Activated T-helper 9 cell treated with anti-CD3 and anti-CD28 coated beads, Interleukin-2, amount 50 U/mL, for 16 hours (primary cell): Measurements from ENCODE around the gene RAB31.
"Not testable (repeated sequence)": the region's sequence is repeated elsewhere in the genome, so short reads cannot be mapped to it uniquely, and the experiment has no call there.

Experiments used
- DNase-seq: peaks from one replicate; pipeline ENCODE4 v3.0.0-alpha.2; 2020; ENCODE audit warnings: low read depth

The RAB31 gene

GRCh38 chr18:9842448-9842847, 134.3 kb downstream of the RAB31 start:
- no peak for DNase-seq

GRCh38 chr18:9845256-9845655, 137.2 kb downstream of the RAB31 start:
- no peak for DNase-seq

- no peak for DNase-seq
These were observed 138.2 kb downstream of the RAB31 start for GRCh38 chr18:9846162-9846925.

GRCh38 chr18:9848170-9848879, 140.2 kb downstream of the RAB31 start:
- DNase-seq, result no peak

DNA sequence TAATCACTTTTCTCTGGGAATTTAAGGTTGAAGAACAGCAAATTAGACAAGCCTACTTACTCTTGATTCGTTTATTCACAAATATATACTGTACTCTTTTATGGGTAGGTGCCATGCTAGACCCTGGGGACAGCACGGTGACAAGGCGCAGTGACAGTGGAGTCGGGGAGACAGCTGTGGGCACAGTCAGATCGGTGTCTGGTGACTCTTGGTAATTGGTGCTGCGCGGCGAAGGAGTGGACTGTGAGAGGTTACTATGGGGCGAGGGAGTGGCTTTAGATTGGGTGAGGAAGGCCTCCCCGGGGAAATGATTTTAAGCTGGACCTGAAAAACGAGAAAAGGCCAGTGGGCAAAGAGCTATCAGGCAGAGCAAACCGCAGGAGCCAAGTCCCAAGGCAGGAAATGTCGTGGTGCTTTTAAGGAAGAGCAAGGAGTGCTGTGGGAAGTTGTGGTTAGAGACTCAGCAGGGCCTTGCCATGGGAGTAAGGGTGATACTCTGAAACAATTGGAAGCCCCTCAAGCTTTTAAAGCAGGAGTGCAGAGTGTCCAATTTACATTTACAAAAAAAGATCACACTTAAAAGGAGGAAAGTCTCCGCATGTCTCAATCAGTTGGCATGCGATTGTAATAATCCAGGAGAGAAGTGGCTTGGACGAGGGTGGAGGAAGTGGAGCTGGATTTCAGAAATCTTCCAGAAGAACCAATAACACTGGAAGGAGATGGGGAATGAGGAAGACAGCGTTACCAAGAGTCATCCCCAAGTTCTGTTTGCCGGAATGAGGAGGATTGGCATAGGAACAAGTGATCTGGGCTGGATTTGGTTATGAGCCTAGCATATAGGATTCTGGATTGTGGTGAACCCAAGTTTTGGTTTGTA, 141.5 kb downstream of the RAB31 start:
- no peak for DNase-seq

GRCh38 chr18:9850309-9850708, 142.2 kb downstream of the RAB31 start:
- no peak for DNase-seq

DNA sequence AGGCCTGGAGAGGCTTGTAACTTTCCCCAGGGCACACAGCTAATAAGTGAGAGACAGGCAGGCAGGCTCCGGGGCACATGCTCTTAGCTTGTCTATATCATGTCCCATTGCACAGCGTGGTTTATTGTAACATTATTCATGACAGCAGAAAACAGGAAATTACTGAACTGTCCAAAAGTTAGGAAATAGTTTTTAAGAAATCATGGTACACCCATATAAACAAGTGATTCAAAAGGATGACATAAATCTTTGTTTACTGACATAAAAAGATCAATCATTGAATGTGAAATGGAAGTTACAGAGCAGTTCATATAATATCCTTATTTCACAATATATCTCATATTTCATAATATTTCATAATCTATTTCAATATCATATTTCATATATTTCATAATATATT, 143.4 kb downstream of the RAB31 start:
- no peak for DNase-seq

DNA sequence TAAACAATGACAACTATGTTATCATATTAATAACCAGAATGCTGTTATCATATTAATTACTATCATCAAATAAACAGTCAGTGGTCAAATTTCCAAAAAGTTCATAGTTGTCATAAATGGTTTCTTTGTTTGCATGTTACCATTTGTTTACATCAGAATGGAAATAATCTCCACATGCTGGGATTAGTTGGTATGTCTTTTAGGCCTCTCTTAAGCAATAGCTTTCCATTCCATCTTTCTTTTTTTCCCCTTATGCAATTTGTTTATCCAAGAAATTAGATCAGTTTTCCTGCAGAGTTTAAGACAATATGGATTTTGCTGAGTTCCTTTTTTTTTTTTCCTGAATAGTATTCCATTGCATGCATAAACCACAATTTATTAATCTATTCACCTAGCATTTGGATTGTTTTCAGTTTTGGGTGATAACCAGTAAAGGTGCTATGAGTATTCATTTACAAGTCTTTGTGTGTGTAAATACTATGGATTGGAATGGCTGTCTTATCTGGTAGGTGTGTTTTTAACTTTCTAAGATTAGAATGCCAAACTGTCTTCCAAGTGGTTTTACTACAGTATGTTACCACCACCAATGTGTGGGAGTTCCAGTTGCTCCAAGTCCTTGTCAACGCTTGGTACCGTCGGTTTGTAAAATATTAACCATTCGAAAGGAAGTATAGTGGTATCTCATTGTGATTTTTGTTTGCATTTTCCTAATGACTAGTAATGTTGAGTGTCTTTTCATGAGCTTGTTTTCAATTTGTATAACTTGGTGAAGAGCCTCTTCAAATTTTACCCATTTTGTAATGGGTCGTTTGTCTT, 144.4 kb downstream of the RAB31 start:
- DNase-seq, result no peak

- no peak for DNase-seq
These were observed 146.9 kb downstream of the RAB31 start for GRCh38 chr18:9854801-9855676.

- DNase-seq, result no peak
These were observed 147.6 kb downstream of the RAB31 start for GRCh38 chr18:9855681-9856080.

DNA sequence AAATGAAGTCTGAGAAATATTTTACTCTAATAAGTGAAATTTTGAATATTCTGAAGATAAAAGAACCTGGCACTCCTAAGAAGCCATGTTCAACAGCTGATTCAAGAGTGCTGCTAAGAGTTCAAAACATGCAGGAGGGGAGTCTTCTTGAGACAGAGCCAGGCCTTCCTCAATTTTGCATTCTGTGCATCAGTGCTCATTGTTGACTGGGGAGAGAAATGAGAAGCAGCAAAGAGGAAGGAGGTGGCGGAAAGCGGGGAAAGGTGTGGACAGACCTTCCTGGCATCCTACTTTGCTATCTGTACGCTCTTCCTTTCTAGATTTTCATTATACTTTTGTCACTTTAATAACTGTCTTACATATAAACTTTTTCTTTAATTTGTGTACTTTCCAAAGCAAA, 148.0 kb downstream of the RAB31 start:
- no peak for DNase-seq

- DNase-seq, result not testable (repeated sequence)
These were observed 149.4 kb downstream of the RAB31 start for GRCh38 chr18:9857479-9857998.

- no peak for DNase-seq
These were observed 150.5 kb downstream of the RAB31 start for GRCh38 chr18:9858642-9859041.

- no peak for DNase-seq
These were observed 151.1 kb downstream of the RAB31 start for GRCh38 chr18:9859232-9859631.

GRCh38 chr18:9860682-9861081, 152.6 kb downstream of the RAB31 start:
- DNase-seq, result no peak

- no peak for DNase-seq
These were observed 153.1 kb downstream of the RAB31 start for GRCh38 chr18:9861157-9861556.

DNA sequence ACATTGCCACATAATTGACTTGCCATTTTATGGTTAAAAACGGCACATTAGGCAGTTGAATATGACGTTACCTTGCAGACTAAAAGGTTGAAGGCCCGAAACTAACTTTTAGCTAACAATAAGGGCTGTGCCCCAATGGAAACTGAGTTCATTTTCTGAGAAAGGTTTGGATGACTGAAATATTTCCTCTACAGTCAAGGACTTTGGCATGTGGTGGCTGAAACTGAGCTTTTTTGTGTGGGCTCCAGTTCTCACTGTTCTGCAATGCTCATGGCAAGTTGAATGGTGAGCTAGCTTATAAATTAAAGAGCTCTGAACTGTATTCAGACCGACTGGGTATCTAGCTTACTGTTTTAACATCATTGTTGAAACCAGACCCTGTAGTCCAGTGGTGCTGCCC, 153.8 kb downstream of the RAB31 start:
- DNase-seq, result no peak

DNA sequence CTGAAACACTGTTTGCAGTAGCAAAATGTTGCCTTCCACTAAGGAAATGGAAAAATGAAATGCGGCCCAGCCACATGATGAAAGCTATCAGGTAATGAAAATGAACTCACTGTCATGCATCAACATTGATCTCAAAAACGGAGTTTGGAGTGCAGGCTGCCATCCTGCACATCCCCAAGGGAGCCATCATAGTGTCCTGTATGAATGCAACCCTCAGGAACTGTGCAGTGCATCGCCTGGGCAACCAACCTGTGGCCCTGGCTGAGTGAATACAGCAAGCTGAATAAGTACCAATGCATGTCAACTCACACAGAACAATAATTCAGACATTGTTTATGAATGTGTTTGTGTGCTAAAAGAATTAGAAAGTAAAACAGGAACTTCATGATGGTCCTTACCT, 154.6 kb downstream of the RAB31 start:
- no peak for DNase-seq

DNA sequence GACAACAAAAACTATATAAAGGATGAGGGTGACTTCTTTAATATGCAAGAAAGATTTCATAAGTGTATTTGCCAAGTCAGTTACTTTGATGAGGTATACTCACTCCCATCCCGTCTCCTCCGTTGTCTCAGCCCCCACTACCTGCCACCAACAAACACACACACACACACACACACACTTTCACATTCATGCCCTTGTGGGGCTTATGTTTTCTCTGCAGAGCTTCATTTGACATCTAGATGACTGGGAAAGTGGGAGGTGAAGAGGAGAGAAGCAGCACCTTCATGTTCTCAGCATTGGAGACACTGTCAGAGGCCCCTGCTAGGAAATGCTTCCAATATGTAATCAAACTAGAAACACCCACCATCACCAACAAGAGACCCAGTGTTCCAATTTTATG, 155.2 kb downstream of the RAB31 start:
- DNase-seq, result no peak

- no peak for DNase-seq
These were observed 157.8 kb downstream of the RAB31 start for GRCh38 chr18:9865764-9866490.
